Mucosa of rectum (tissue), 2 donors: Measurements from ENCODE around the gene KCNK6.
"Not testable (repeated sequence)": the region's sequence is repeated elsewhere in the genome, so short reads cannot be mapped to it uniquely, and the experiment has no call there.

Source experiments
- H3K27ac ChIP-seq, 2 donors: one replicate each; pipeline ENCODE4 v1.7.0; 2013; ENCODE audit warnings: inconsistent platforms in 2 of 2, low read depth in 2 of 2, low read length in 2 of 2
- H3K27me3 ChIP-seq, 2 donors: one replicate each; pipeline ENCODE4 v1.7.0; 2013; ENCODE audit warnings: low read length in 2 of 2; ENCODE audit not compliant: control insufficient read depth in 2 of 2, insufficient read depth in 2 of 2
- H3K36me3 ChIP-seq, 2 donors: one replicate each; pipeline ENCODE4 v1.7.0; 2013; ENCODE audit warnings: low read length in 2 of 2; ENCODE audit not compliant: control insufficient read depth in 2 of 2, insufficient read depth in 2 of 2
- H3K4me1 ChIP-seq, 2 donors: one replicate each; pipeline ENCODE4 v1.7.0; 2013; ENCODE audit warnings: low read length in 2 of 2, mild to moderate bottlenecking in 1 of 2; ENCODE audit not compliant: control insufficient read depth in 2 of 2, insufficient read depth in 2 of 2
- H3K4me3 ChIP-seq, 2 donors: one replicate each; pipeline ENCODE4 v1.7.0; 2013; ENCODE audit warnings: low read length in 2 of 2
- H3K9ac ChIP-seq, 2 donors: one replicate each; pipeline ENCODE4 v1.7.0; 2013; ENCODE audit warnings: low read length in 2 of 2, low read depth in 1 of 2, mild to moderate bottlenecking in 1 of 2
- H3K9me3 ChIP-seq, 2 donors: one replicate each; pipeline ENCODE4 v1.7.0; 2013; ENCODE audit warnings: low read length in 2 of 2; ENCODE audit not compliant: control insufficient read depth in 2 of 2
- donor health status: healthy.
- donor health status: Normal muscosa, but diverticular disease.

KCNK6 gene

GRCh38 chr19:38360839-38361631 is 41.4 kb downstream of the KCNK6 start:
- H3K27me3 ChIP-seq, result peaks cover 20 to 27% of the 10 kb centered on the region in 2 donors
- H3K4me3 ChIP-seq, result peak overlapping the region; percentile 73 to 77
- H3K36me3 ChIP-seq, result no peaks in the 10 kb centered on the region
- peaks cover 9 to 10% of the 10 kb centered on the region in 2 donors for H3K4me1 ChIP-seq
- H3K9me3 ChIP-seq, result no peaks in the 10 kb centered on the region
- no peak overlapping the region for H3K27ac ChIP-seq
- H3K9ac ChIP-seq, result peak overlapping the region; percentile 24 to 43

- H3K27ac ChIP-seq, result no peak overlapping the region
- peak overlapping the region; percentile 24 to 43 for H3K9ac ChIP-seq
- H3K4me3 ChIP-seq, result peak overlapping the region; percentile 73 to 77
- peaks cover 20 to 27% of the 10 kb centered on the region in 2 donors for H3K27me3 ChIP-seq
- H3K9me3 ChIP-seq, result no peaks in the 10 kb centered on the region
- H3K36me3 ChIP-seq, result no peaks in the 10 kb centered on the region
- peaks cover 9 to 10% of the 10 kb centered on the region in 2 donors for H3K4me1 ChIP-seq
Measured at GRCh38 chr19:38361633-38362075, 42.0 kb downstream of the KCNK6 start.

GRCh38 chr19:38362076-38362945 is 42.7 kb downstream of the KCNK6 start:
- Histone ChIP-seq H3K4me1 (peaks cover 9 to 10% of the 10 kb centered on the region in 2 donors), H3K36me3 (no peaks in the 10 kb centered on the region), H3K9ac (peak overlapping the region in 1 of 2 donors; percentile 17), H3K27ac (peak overlapping the region in 1 of 2 donors; percentile 58), H3K9me3 (no peaks in the 10 kb centered on the region), H3K27me3 (peaks cover 20 to 27% of the 10 kb centered on the region in 2 donors), H3K4me3 (peak overlapping the region; percentile 73 to 77)

GRCh38 chr19:38362946-38363688 is 43.5 kb downstream of the KCNK6 start:
- not testable (repeated sequence) for H3K4me1 ChIP-seq, H3K9ac ChIP-seq, H3K9me3 ChIP-seq, H3K27ac ChIP-seq, H3K36me3 ChIP-seq
- H3K4me3 ChIP-seq, result peak overlapping the region; percentile 73 to 77
- H3K27me3 ChIP-seq, result peaks cover 19 to 25% of the 10 kb centered on the region in 2 donors

GRCh38 chr19:38367041-38367440 is 47.4 kb downstream of the KCNK6 start:
- no peak overlapping the region for H3K9ac ChIP-seq
- H3K36me3 ChIP-seq, result no peaks in the 10 kb centered on the region
- peaks cover 4% of the 10 kb centered on the region in 2 donors for H3K4me1 ChIP-seq
- no peaks in the 10 kb centered on the region for H3K9me3 ChIP-seq
- H3K27ac ChIP-seq, result no peak overlapping the region
- no peak overlapping the region for H3K4me3 ChIP-seq
- H3K27me3 ChIP-seq, result peaks cover 0 to 5% of the 10 kb centered on the region in 2 donors

- H3K4me3 ChIP-seq, result no peak overlapping the region
- H3K36me3 ChIP-seq, result no peaks in the 10 kb centered on the region
- peaks cover 0 to 5% of the 10 kb centered on the region in 2 donors for H3K27me3 ChIP-seq
- H3K4me1 ChIP-seq, result peaks cover 0 to 6% of the 10 kb centered on the region in 2 donors
- H3K9ac ChIP-seq, result no peak overlapping the region
- H3K9me3 ChIP-seq, result no peaks in the 10 kb centered on the region
- H3K27ac ChIP-seq, result no peak overlapping the region
Measured at GRCh38 chr19:38369584-38369983, 49.9 kb downstream of the KCNK6 start.

GRCh38 chr19:38370299-38370698 is 50.7 kb downstream of the KCNK6 start:
- H3K9me3 ChIP-seq, result no peaks in the 10 kb centered on the region
- no peak overlapping the region for H3K4me3 ChIP-seq
- no peak overlapping the region for H3K9ac ChIP-seq
- no peaks in the 10 kb centered on the region for H3K36me3 ChIP-seq
- peaks cover 0 to 5% of the 10 kb centered on the region in 2 donors for H3K27me3 ChIP-seq
- H3K27ac ChIP-seq, result no peak overlapping the region
- peaks cover 0 to 7% of the 10 kb centered on the region in 2 donors for H3K4me1 ChIP-seq

GRCh38 chr19:38371081-38371480 is 51.4 kb downstream of the KCNK6 start:
- peaks cover 0 to 5% of the 10 kb centered on the region in 2 donors for H3K27me3 ChIP-seq
- H3K36me3 ChIP-seq, result no peaks in the 10 kb centered on the region
- no peaks in the 10 kb centered on the region for H3K9me3 ChIP-seq
- H3K9ac ChIP-seq, result no peak overlapping the region
- no peak overlapping the region for H3K27ac ChIP-seq
- H3K4me1 ChIP-seq, result peaks cover 7 to 15% of the 10 kb centered on the region in 2 donors
- no peak overlapping the region for H3K4me3 ChIP-seq

- Histone ChIP-seq H3K27ac (peak overlapping the region; percentile 85 to 92), H3K4me1 (peaks cover 12 to 19% of the 10 kb centered on the region in 2 donors), H3K27me3 (peaks cover 0 to 5% of the 10 kb centered on the region in 2 donors), H3K36me3 (peaks cover 7 to 9% of the 10 kb centered on the region in 2 donors), H3K9me3 (no peaks in the 10 kb centered on the region), H3K4me3 (peak overlapping the region; percentile 84 to 87), H3K9ac (peak overlapping the region; percentile 32 to 97)
Measured at GRCh38 chr19:38373907-38374331, 54.3 kb downstream of the KCNK6 start.
